SK-N-SH (cell line): ENCODE data around the gene ACTR3. TPM values are rescaled to one million over a fixed set of nuclear protein-coding genes. Genes with fewer than 3 reads are reported as not detected.

Source experiments
- CTCF ChIA-PET: fragments of 300-600, 350-600 bp; formaldehyde crosslinking; extraction: SDS; loops from one replicate; lab custom pipeline; 2021; lab: Yijun Ruan, JAX
- POLR2A ChIA-PET: fragments of 350-600 bp; sonication (Branson Sonifier 250); formaldehyde crosslinking; extraction: SDS; loops from one replicate; lab custom pipeline; 2020; ENCODE audit warnings: antibody characterized with exemption, inconsistent platforms; lab: Yijun Ruan, JAX
- DNase-seq: peaks from one replicate; pipeline ENCODE4 v3.0.0; 2012
- H2AFZ ChIP-seq: fragments of 200-600 bp; sonication (generic); 2 replicates; pipeline ENCODE4 v1.8.1; 2016; ENCODE audit warnings: antibody characterized with exemption, mild to moderate bottlenecking, low read depth
- H3F3A ChIP-seq: fragments of 200-600 bp; sonication (generic); replicated peaks from 2 replicates; pipeline ENCODE3; 2016; ENCODE audit warnings: antibody characterized with exemption, mild to moderate bottlenecking; ENCODE audit not compliant: insufficient read depth
- H3K27ac ChIP-seq, 2 experiments: fragments of 200-500 bp in 1 of 2; fragments of 200-600 bp in 1 of 2; sonication (Bioruptor generic) in 1 of 2; sonication (generic), shearing (Covaris generic) in 1 of 2; 2 replicates each; pipeline versions ENCODE4 v1.5.1 to v1.6.1; 2014 to 2016; ENCODE audit warnings: low read depth in 2 of 2, inconsistent platforms in 1 of 2, low read length in 1 of 2, mild to moderate bottlenecking in 1 of 2, mixed read lengths in 1 of 2
- H3K27me3 ChIP-seq: fragments of 200-600 bp; sonication (generic), shearing (Covaris generic); 2 replicates; pipeline ENCODE4 v1.6.1; 2016; ENCODE audit warnings: mixed run types; ENCODE audit not compliant: insufficient read depth
- H3K36me3 ChIP-seq, 2 experiments: fragments of 200-500 bp in 1 of 2; fragments of 200-600 bp in 1 of 2; sonication (Bioruptor generic) in 1 of 2; sonication (generic) in 1 of 2; replicated peaks in 1 of 2; 2 replicates each; pipeline versions ENCODE3 to v1.5.1; 2014 to 2016; ENCODE audit warnings: low read length in 1 of 2, mild to moderate bottlenecking in 1 of 2; ENCODE audit not compliant: insufficient read depth in 2 of 2, control insufficient read depth in 1 of 2
- H3K4me1 ChIP-seq, 2 experiments: fragments of 200-500 bp in 1 of 2; fragments of 200-600 bp in 1 of 2; sonication (Bioruptor generic) in 1 of 2; sonication (generic), shearing (Covaris generic) in 1 of 2; 2 replicates each; pipeline versions ENCODE4 v1.5.1 to v1.6.1; 2014 to 2016; ENCODE audit warnings: low read depth in 1 of 2, low read length in 1 of 2, mixed run types in 1 of 2; ENCODE audit not compliant: insufficient read depth in 2 of 2, control insufficient read depth in 1 of 2
- H3K4me2 ChIP-seq: fragments of 200-600 bp; sonication (generic), shearing (Covaris generic); 2 replicates; pipeline ENCODE4 v1.6.1; 2017; ENCODE audit warnings: mixed run types
- H3K4me3 ChIP-seq, 2 experiments: fragments of 200-500 bp in 1 of 2; fragments of 200-600 bp in 1 of 2; sonication (Bioruptor generic) in 1 of 2; sonication (generic), shearing (Covaris generic) in 1 of 2; 2 replicates each; pipeline versions ENCODE4 v1.5.1 to v1.8.1; 2014 to 2016; ENCODE audit warnings: low read depth in 2 of 2, inconsistent platforms in 1 of 2, low read length in 1 of 2, mild to moderate bottlenecking in 1 of 2, mixed read lengths in 1 of 2, moderate library complexity in 1 of 2
- H3K79me2 ChIP-seq: fragments of 200-600 bp; sonication (generic); 2 replicates; pipeline ENCODE4 v1.8.1; 2017; ENCODE audit warnings: mild to moderate bottlenecking; ENCODE audit not compliant: insufficient read depth
- H3K9ac ChIP-seq: fragments of 200-600 bp; sonication (generic); 2 replicates; pipeline ENCODE4 v1.6.1; 2017; ENCODE audit warnings: mixed run types
- H3K9me2 ChIP-seq: fragments of 200-600 bp; sonication (generic); 2 replicates; pipeline ENCODE4 v1.6.1; 2017; ENCODE audit warnings: mixed run types
- H3K9me3 ChIP-seq: fragments of 200-600 bp; sonication (generic); 2 replicates; pipeline ENCODE4 v1.6.1; 2017; ENCODE audit warnings: mixed run types, mild to moderate bottlenecking, moderate library complexity
- H4K20me1 ChIP-seq: fragments of 200-600 bp; sonication (generic); 2 replicates; pipeline ENCODE4 v1.6.1; 2017; ENCODE audit warnings: mild to moderate bottlenecking, mixed run types; ENCODE audit not compliant: insufficient read depth
- CTCF ChIP-seq: fragments of 200-600 bp; sonication (generic); IDR thresholded peaks from 2 replicates; pipeline ENCODE4 v1.6.1; 2017; ENCODE audit warnings: antibody characterized with exemption, mild to moderate bottlenecking, moderate library complexity
- EP300 ChIP-seq, 2 experiments: IDR thresholded peaks; 2 replicates each; pipeline versions ENCODE4 v1.4.0 to v1.6.1; 2012; ENCODE audit warnings: borderline replicate concordance in 1 of 2, low read depth in 1 of 2, low read length in 1 of 2
- EZH2phosphoT487 ChIP-seq: fragments of 200-600 bp; sonication (generic); IDR thresholded peaks from 2 replicates; pipeline ENCODE4 v1.6.1; 2017; ENCODE audit warnings: low read depth, mixed run types, mild to moderate bottlenecking, antibody characterized with exemption, moderate library complexity, borderline replicate concordance
- IRF3 ChIP-seq: fragments of 150-350 bp; IDR thresholded peaks from 2 replicates; pipeline ENCODE4 v1.6.1; 2016; ENCODE audit warnings: mild to moderate bottlenecking, low read depth, low read length
- MXI1 ChIP-seq: IDR thresholded peaks from 2 replicates; pipeline ENCODE4 v1.6.1; 2012; ENCODE audit warnings: mild to moderate bottlenecking, low read depth, low read length, improper control_type of control experiment
- POLR2AphosphoS5 ChIP-seq: IDR thresholded peaks from 2 replicates; pipeline ENCODE4 v1.6.1; 2012; ENCODE audit warnings: low read depth, low read length
- RAD21 ChIP-seq: IDR thresholded peaks from 2 replicates; pipeline ENCODE4 v1.6.1; 2012; ENCODE audit warnings: mild to moderate bottlenecking, low read length
- REST ChIP-seq: IDR thresholded peaks from 2 replicates; pipeline ENCODE4 v1.6.1; 2012; ENCODE audit warnings: mild to moderate bottlenecking, low read depth, low read length, moderate library complexity
- RXRA ChIP-seq: IDR thresholded peaks from 2 replicates; pipeline ENCODE4 v1.4.0; 2012; ENCODE audit warnings: low read depth, mild to moderate bottlenecking, borderline replicate concordance
- TCF12 ChIP-seq: IDR thresholded peaks from 2 replicates; pipeline ENCODE4 v1.4.0; 2012
- USF1 ChIP-seq: IDR thresholded peaks from 2 replicates; pipeline ENCODE4 v1.4.0; 2012; ENCODE audit warnings: low read depth, borderline replicate concordance
- ZBTB33 ChIP-seq: IDR thresholded peaks from 2 replicates; pipeline ENCODE4 v1.4.0; 2012; ENCODE audit warnings: low read depth, borderline replicate concordance
- WGBS: methylation state at CpG from one replicate; pipeline ENCODE4 v1.1.6; 2017; ENCODE audit warnings: low lambda C conversion rate; 5-methylcytosine and 5-hydroxymethylcytosine counted together
- polyA plus RNA-seq, 3 experiments: library from polyadenylated mRNA; depleted of rRNA; stranded (reverse); fragments of >200 nt; gene quantifications; 2 replicates each; pipeline ENCODE4 v1.2.3, GENCODE V29; 2012

ACTR3 gene
- polyA plus RNA-seq, 1 of the 3 experiments (the other 2 are of a cell fraction): 90.8 TPM

GRCh38 chr2:113937501-113937900, 47.6 kb downstream of the ACTR3 start:
- Histone ChIP-seq H3K27ac (no peak overlapping the region), H2AFZ (no peak overlapping the region), H3K36me3 (peaks cover 67 to 92% of the 10 kb centered on the region in 2 experiments), H3F3A (peaks cover 28% of the 10 kb centered on the region), H3K4me2 (no peak overlapping the region), H3K4me3 (no peak overlapping the region), H3K4me1 (no peaks in the 10 kb centered on the region), H3K27me3 (no peaks in the 10 kb centered on the region), H3K9me2 (peaks cover 4% of the 10 kb centered on the region; the same call in 1 of the 2 replicates), H3K9me3 (no peaks in the 10 kb centered on the region), H3K9ac (no peak overlapping the region), H3K79me2 (peaks cover 76% of the 10 kb centered on the region), H4K20me1 (no peaks in the 10 kb centered on the region)
- no peak for DNase-seq
- ChIA-PET POLR2A (no interaction called here), CTCF (interaction anchor here (0.7 kb wide), 1 partner anchor 10 kb away, joined by 4 read pairs; no protein-coding TSS in a partner anchor)
- TF ChIP-seq ZBTB33 (no peak), REST (no peak), MXI1 (no peak)

GRCh38 chr2:113940891-113941290, 51.0 kb downstream of the ACTR3 start:
- no peak overlapping the region for H3K4me2 ChIP-seq
- no peaks in the 10 kb centered on the region for H3K9me3 ChIP-seq
- H4K20me1 ChIP-seq: no peaks in the 10 kb centered on the region
- no peaks in the 10 kb centered on the region for H3K27me3 ChIP-seq
- peaks cover 62% of the 10 kb centered on the region for H3K79me2 ChIP-seq
- H3K4me1 ChIP-seq: no peaks in the 10 kb centered on the region
- no peak overlapping the region for H3K9ac ChIP-seq
- ChIA-PET POLR2A (no interaction called here), CTCF (no interaction called here)
- H3F3A ChIP-seq: peaks cover 35% of the 10 kb centered on the region
- 89% methylated on average over 5 of the region's 5 CpGs for WGBS
- H3K4me3 ChIP-seq: no peak overlapping the region
- no peak overlapping the region for H2AFZ ChIP-seq
- no peak overlapping the region for H3K27ac ChIP-seq
- peaks cover 4% of the 10 kb centered on the region; the same call in 1 of the 2 replicates for H3K9me2 ChIP-seq
- no peak for DNase-seq
- peaks cover 66 to 86% of the 10 kb centered on the region in 2 experiments for H3K36me3 ChIP-seq
- no peak for TF ChIP-seq USF1
- no peak for TF ChIP-seq EZH2phosphoT487
- no peak for TF ChIP-seq EP300 (IDR thresholded peaks at IDR 0.05; ENCODE audit: borderline replicate concordance in 1 of 2, low read depth in 1 of 2, low read length in 1 of 2)
- no peak for TF ChIP-seq RXRA
- TF ChIP-seq TCF12: no peak
- TF ChIP-seq POLR2AphosphoS5: no peak
- TF ChIP-seq IRF3: no peak
- TF ChIP-seq CTCF: no peak
- TF ChIP-seq RAD21: no peak
- no peak for TF ChIP-seq MXI1
- TF ChIP-seq REST: no peak
